GM12873 (cell line): ENCODE measurements around the gene ITPR1.

ENCODE experiments used
- CTCF ChIP-seq: IDR thresholded peaks from 2 replicates; pipeline ENCODE4 v1.5.1; 2012; ENCODE audit warnings: low read depth, mild to moderate bottlenecking, moderate library complexity, low read length, control low read depth; ENCODE audit not compliant: insufficient read depth; ENCODE audit errors: missing control alignments

Gene ITPR1

DNA sequence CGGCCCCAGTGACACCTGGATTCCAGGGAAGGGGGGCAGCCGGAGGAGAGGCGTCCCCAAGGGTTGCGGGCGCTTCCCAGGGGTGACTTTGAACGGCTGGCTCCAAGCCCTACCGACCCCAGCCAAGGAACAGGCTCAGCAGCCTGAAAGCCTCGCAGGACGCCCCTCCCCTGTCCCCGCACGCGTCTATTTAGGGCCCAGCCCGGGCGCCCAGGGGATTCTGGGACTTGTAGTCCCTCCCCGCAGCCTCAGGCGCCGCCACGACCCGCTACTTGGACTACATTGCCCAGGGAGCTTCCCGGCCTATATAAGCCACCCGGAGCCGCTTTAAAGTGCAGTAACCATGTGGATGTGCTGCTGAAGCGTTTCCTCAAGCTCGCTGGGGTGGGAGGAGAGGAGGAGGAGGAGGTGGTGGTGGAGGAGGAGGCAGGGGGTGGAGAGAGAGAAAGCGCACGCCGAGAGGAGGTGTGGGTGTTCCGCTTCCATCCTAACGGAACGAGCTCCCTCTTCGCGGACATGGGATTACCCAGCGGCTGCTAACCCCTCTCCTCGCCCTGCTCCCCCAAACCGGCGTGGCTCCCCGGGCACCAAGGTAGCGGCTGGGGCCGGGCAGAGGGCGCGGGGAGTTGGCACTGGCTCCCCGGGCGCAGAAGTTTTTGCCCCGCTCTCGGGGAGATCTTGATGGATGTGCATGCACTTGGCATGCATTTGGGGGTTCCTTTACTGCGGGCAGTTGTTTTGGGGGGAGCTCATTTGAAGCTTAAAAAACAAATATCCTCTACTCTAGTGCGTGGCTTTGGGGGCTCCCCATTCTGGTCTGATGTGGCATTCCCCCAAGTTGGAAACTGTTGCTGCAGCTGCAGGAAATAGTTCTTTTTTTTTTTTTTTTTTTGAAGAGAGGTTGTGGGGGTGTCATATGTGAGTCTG, at the start of gene ITPR1:
Gene ITPR1 (plus strand): TSS at position 335 of the 927 bp plus-strand sequence. CDS start 23,144 bp downstream, outside the sequence.
- TF ChIP-seq CTCF, result no peak

- no peak for TF ChIP-seq CTCF
Measured at GRCh38 chr3:4447295-4447999, 45.7 kb upstream of the ITPR1 start.

GRCh38 chr3:4448187-4448586, 45.0 kb upstream of the ITPR1 start:
- TF ChIP-seq CTCF, result no peak

GRCh38 chr3:4449043-4449805, 43.9 kb upstream of the ITPR1 start:
- TF ChIP-seq CTCF, result no peak

DNA sequence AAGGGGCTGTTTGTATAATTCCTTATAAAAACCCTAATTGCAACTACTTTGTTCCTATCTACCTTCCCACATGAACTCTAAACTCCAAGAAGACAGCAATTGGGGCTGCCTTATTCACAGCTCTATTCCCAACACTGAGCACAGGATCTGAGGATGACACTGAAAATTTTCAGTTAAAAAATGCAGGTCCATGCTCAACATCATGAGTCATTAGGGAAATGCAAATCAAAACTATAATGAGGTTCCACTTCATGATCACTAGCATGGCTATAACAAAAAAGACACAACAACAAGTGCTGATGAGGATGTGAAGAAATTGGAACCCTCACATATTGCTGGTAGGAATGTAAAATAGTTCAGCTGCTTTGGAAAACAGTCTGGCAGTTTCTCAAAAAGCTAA, 39.0 kb upstream of the ITPR1 start:
- no peak for TF ChIP-seq CTCF

- TF ChIP-seq CTCF, result no peak
Measured at GRCh38 chr3:4458961-4459360, 34.2 kb upstream of the ITPR1 start.
